Motor neuron (in vitro differentiated cells): ENCODE data around the gene PRR14L. TPM values are rescaled to one million over a fixed set of nuclear protein-coding genes. Genes with fewer than 3 reads are reported as not detected.
"Not testable (repeated sequence)": the region's sequence is repeated elsewhere in the genome, so short reads cannot be mapped to it uniquely, and the experiment has no call there.

Source experiments
- ATAC-seq, 8 experiments: fragments of 200-7000 bp; cut with Tn5 transposase; replicated peaks in 6 of 8; 2 replicates each; pipeline ENCODE4 v1.8.0; 2021; ENCODE audit warnings: mild to moderate bottlenecking in 8 of 8, moderate library complexity in 8 of 8
- H3K27ac ChIP-seq, 2 donors: fragments of 250-450 bp; sonication (Bioruptor Pico); 2 replicates each; pipeline ENCODE4 v1.9.0; 2021; ENCODE audit warnings: antibody characterized with exemption in 2 of 2, mild to moderate bottlenecking in 2 of 2, moderate library complexity in 1 of 2
- H3K4me1 ChIP-seq, 2 donors: fragments of 250-450 bp; sonication (Bioruptor Pico); replicated peaks in 1 of 2; 2 replicates each; pipeline ENCODE4 v1.6.1; 2021; ENCODE audit warnings: antibody characterized with exemption in 2 of 2, mild to moderate bottlenecking in 2 of 2, moderate library complexity in 1 of 2
- H3K4me3 ChIP-seq, 5 donors: fragments of 250-450 bp; sonication (Bioruptor Pico); 2 replicates each; pipeline ENCODE4 v1.9.0; 2021; ENCODE audit warnings: antibody characterized with exemption in 5 of 5, mild to moderate bottlenecking in 5 of 5, moderate library complexity in 4 of 5
- WGBS, 10 experiments: fragments of 450-650 bp; shearing (Covaris generic); methylation state at CpG; one replicate each; pipeline ENCODE4 v1.0.0; 2022; 5-methylcytosine and 5-hydroxymethylcytosine counted together
- in situ Hi-C, 9 experiments: fragments of 400-800 bp; cut with MboI; loops; one replicate each; pipeline ENCODE4 v1.15.0; 2021; ENCODE audit warnings: low sequenced_read_pairs in 9 of 9, low pct_unique_long_range_greater_than_20kb in 2 of 9; ENCODE audit not compliant: unreplicated experiment in 9 of 9
- total RNA-seq, 8 experiments: library from RNA; unstranded; fragments of 300-600 nt; gene quantifications; 2 replicates each; pipeline versions ENCODE4 v1.2.3 to v1.2.4, GENCODE V29; 2022

The PRR14L gene
- total RNA-seq, 8 experiments from 2014 or later: 17.5 to 52.3 (median 28.6) TPM

GRCh38 chr22:31661851-31662667 lies 87.9 kb downstream of the PRR14L start, which contains the start of gene PISD:
TSS of gene PISD (minus strand) at chr22:31662215. CDS start at chr22:31662208, 7 bp downstream.
- ATAC-seq: peak; percentile 75 to 99 (median 97)
- Histone ChIP-seq H3K4me1 (peaks cover 4 to 6% of the 10 kb centered on the region in 2 donors), H3K27ac (peak within 1 kb of the TSS; percentile 67 to 72), H3K4me3 (peak within 1 kb of the TSS; percentile 71 to 97 (median 93))
- WGBS, 10 experiments: 0 to 39% (median 9%) methylated on average over 5 to 21 of the region's 52 CpGs; no CpG with 5 or more reads in 1 of the 10 experiments
- in situ Hi-C loops: loop anchor here in 2 of 9 experiments (25.0 kb wide), 1 partner anchor 300 kb away; no protein-coding TSS in a partner anchor

- not testable (repeated sequence) for H3K27ac ChIP-seq, H3K4me1 ChIP-seq
- in situ Hi-C loops: loop anchor here in 2 of 9 experiments (25.0 kb wide), 1 partner anchor 301 kb away; no protein-coding TSS in a partner anchor
- peak in 3 of 8 experiments; percentile 5 to 74 (median 70) for ATAC-seq
- peak overlapping the region; percentile 71 to 97 (median 93) for H3K4me3 ChIP-seq
- 0 to 81% (median 63%) methylated on average over 1 to 7 of the region's 10 CpGs; no CpG with 5 or more reads in 2 of the 10 experiments for WGBS, 10 experiments
Measured at GRCh38 chr22:31660860-31661341, 89.0 kb downstream of the PRR14L start.

GRCh38 chr22:31659246-31659645 lies 90.7 kb downstream of the PRR14L start:
- in situ Hi-C loops: loop anchor here in 2 of 9 experiments (25.0 kb wide), 1 partner anchor 303 kb away; no protein-coding TSS in a partner anchor
- WGBS, 10 experiments: 56 to 100% (median 89%) methylated on average over 2 to 7 of the region's 7 CpGs; no CpG with 5 or more reads in 3 of the 10 experiments
- ATAC-seq: no peak
- Histone ChIP-seq H3K4me3 (no peak overlapping the region), H3K27ac (no peak overlapping the region), H3K4me1 (peaks cover 4 to 6% of the 10 kb centered on the region in 2 donors)

- in situ Hi-C loops: loop anchor here in 2 of 9 experiments (25.0 kb wide), 1 partner anchor 308 kb away; no protein-coding TSS in a partner anchor
- 60 to 100% (median 92%) methylated on average over 1 to 5 of the region's 5 CpGs; no CpG with 5 or more reads in 4 of the 10 experiments for WGBS, 10 experiments
- H3K4me1 ChIP-seq: no peaks in the 10 kb centered on the region
- no peak for ATAC-seq
- H3K4me3 ChIP-seq: no peak overlapping the region
- no peak overlapping the region for H3K27ac ChIP-seq
Measured at GRCh38 chr22:31654408-31654807, 95.5 kb downstream of the PRR14L start.

- no peak overlapping the region for H3K27ac ChIP-seq
- no peak overlapping the region for H3K4me3 ChIP-seq
- WGBS, 10 experiments: 75 to 100% (median 89%) methylated on average over 1 to 2 of the region's 2 CpGs; no CpG with 5 or more reads in 3 of the 10 experiments
- no peaks in the 10 kb centered on the region for H3K4me1 ChIP-seq
- in situ Hi-C loops: loop anchor here in 2 of 9 experiments (25.0 kb wide), 1 partner anchor 308 kb away; no protein-coding TSS in a partner anchor
- ATAC-seq: no peak
Measured at GRCh38 chr22:31653944-31654343, 96.0 kb downstream of the PRR14L start.

GRCh38 chr22:31652911-31653684 lies 96.8 kb downstream of the PRR14L start:
- H3K4me1 ChIP-seq: no peaks in the 10 kb centered on the region
- no peak overlapping the region for H3K4me3 ChIP-seq
- no peak overlapping the region for H3K27ac ChIP-seq
- 74 to 100% (median 90%) methylated on average over 2 to 9 of the region's 9 CpGs; no CpG with 5 or more reads in 1 of the 10 experiments for WGBS, 10 experiments
- no peak for ATAC-seq
- in situ Hi-C loops: loop anchor here in 2 of 9 experiments (25.0 kb wide), 1 partner anchor 309 kb away; no protein-coding TSS in a partner anchor

GRCh38 chr22:31652088-31652487 lies 97.8 kb downstream of the PRR14L start:
- no peak for ATAC-seq
- H3K4me3 ChIP-seq: no peak overlapping the region
- H3K27ac ChIP-seq: no peak overlapping the region
- peaks cover 0 to 3% of the 10 kb centered on the region in 2 donors for H3K4me1 ChIP-seq
- in situ Hi-C loops: loop anchor here in 2 of 9 experiments (25.0 kb wide), 1 partner anchor 310 kb away; no protein-coding TSS in a partner anchor
- 57 to 100% (median 90%) methylated on average over 1 to 8 of the region's 9 CpGs; no CpG with 5 or more reads in 2 of the 10 experiments for WGBS, 10 experiments

- in situ Hi-C loops: loop anchor here in 2 of 9 experiments (25.0 kb wide), 1 partner anchor 311 kb away; no protein-coding TSS in a partner anchor
- 71 to 100% (median 88%) methylated on average over 1 to 3 of the region's 4 CpGs; no CpG with 5 or more reads in 1 of the 10 experiments for WGBS, 10 experiments
- H3K27ac ChIP-seq: no peak overlapping the region
- H3K4me3 ChIP-seq: no peak overlapping the region
- H3K4me1 ChIP-seq: peaks cover 0 to 3% of the 10 kb centered on the region in 2 donors
- ATAC-seq: no peak
Measured at GRCh38 chr22:31651664-31652063, 98.3 kb downstream of the PRR14L start.

GRCh38 chr22:31650391-31650790 lies 99.5 kb downstream of the PRR14L start:
- Histone ChIP-seq H3K4me1 (peaks cover 0 to 3% of the 10 kb centered on the region in 2 donors), H3K27ac (no peak overlapping the region), H3K4me3 (no peak overlapping the region)
- WGBS, 10 experiments: 44 to 100% (median 76%) methylated on average over 1 to 6 of the region's 6 CpGs
- in situ Hi-C loops: loop anchor here in 2 of 9 experiments (25.0 kb wide), 1 partner anchor 312 kb away; no protein-coding TSS in a partner anchor
- peak in 2 of 8 experiments; percentile 59 to 64 for ATAC-seq

GRCh38 chr22:31647523-31648320 lies 102.2 kb downstream of the PRR14L start:
- H3K4me3 ChIP-seq: no peak overlapping the region
- peaks cover 0 to 3% of the 10 kb centered on the region in 2 donors for H3K4me1 ChIP-seq
- peak in 3 of 8 experiments; percentile 58 to 75 (median 58) for ATAC-seq
- in situ Hi-C loops: no loop called here
- WGBS, 10 experiments: 38 to 100% (median 76%) methylated on average over 1 to 10 of the region's 11 CpGs
- peak overlapping the region in 1 of 2 donors; percentile 23 for H3K27ac ChIP-seq

GRCh38 chr22:31647066-31647465 lies 102.9 kb downstream of the PRR14L start:
- Histone ChIP-seq H3K27ac (no peak overlapping the region), H3K4me1 (peaks cover 0 to 3% of the 10 kb centered on the region in 2 donors), H3K4me3 (no peak overlapping the region)
- peak in 1 of 8 experiments; percentile 19 for ATAC-seq
- in situ Hi-C loops: no loop called here
- WGBS, 10 experiments: 80 to 100% (median 90%) methylated on average over 1 to 3 of the region's 3 CpGs; no CpG with 5 or more reads in 1 of the 10 experiments
